Caco-2 (cell line): Measurements from ENCODE around the gene LNX2. TPM values are rescaled to one million over a fixed set of nuclear protein-coding genes. Genes with fewer than 3 reads are reported as not detected.

Experiments used
- BruUV-seq: library from RNA; stranded (reverse); fragments of 400-500 nt; replicated peaks from 2 replicates; lab custom pipeline; 2021; lab: Mats Ljungman, UMichigan
- CTCF ChIA-PET: fragments of 300-600 bp; sonication (Branson Sonifier 250); formaldehyde crosslinking; loops from one replicate; lab custom pipeline; 2022; ENCODE audit warnings: antibody characterized with exemption; lab: Charles Lee
- POLR2A ChIA-PET: fragments of 300-600 bp; sonication (Branson Sonifier 250); formaldehyde crosslinking; loops from one replicate; lab custom pipeline; 2022; ENCODE audit warnings: antibody characterized with exemption; lab: Charles Lee
- DNase-seq, 2 experiments: peaks; one replicate each; pipeline versions ENCODE4 v3.0.0 to v3.0.0-alpha.2; 2020 to 2022
- H3K27me3 ChIP-seq: replicated peaks from 2 replicates; pipeline ENCODE4 v1.6.0; 2011; ENCODE audit warnings: low read length; ENCODE audit not compliant: control insufficient read depth, insufficient read depth
- H3K36me3 ChIP-seq: 2 replicates; pipeline ENCODE4 v1.5.1; 2011; ENCODE audit warnings: low read length; ENCODE audit not compliant: control insufficient read depth, insufficient read depth
- H3K4me1 ChIP-seq: fragments of 250-450 bp; sonication (Bioruptor Pico); 2 replicates; pipeline ENCODE4 v1.5.1; 2020; ENCODE audit warnings: mild to moderate bottlenecking
- H3K4me3 ChIP-seq: 2 replicates; pipeline ENCODE4 v1.5.1; 2011; ENCODE audit warnings: low read depth, mild to moderate bottlenecking, control low read depth, low read length
- H3K9me3 ChIP-seq: fragments of 250-450 bp; sonication (Bioruptor Pico); 2 replicates; pipeline ENCODE4 v1.5.1; 2020; ENCODE audit warnings: mild to moderate bottlenecking, moderate library complexity
- H3K27ac Mint-ChIP-seq: one replicate; pipeline ENCODE4 v1.8.0; 2022; ENCODE audit warnings: mixed read lengths; ENCODE audit not compliant: unreplicated experiment
- H3K27me3 Mint-ChIP-seq: one replicate; pipeline ENCODE4 v1.8.0; 2022; ENCODE audit warnings: mixed read lengths; ENCODE audit not compliant: insufficient read depth, unreplicated experiment
- H3K36me3 Mint-ChIP-seq: one replicate; pipeline ENCODE4 v1.8.0; 2022; ENCODE audit warnings: mild to moderate bottlenecking, mixed read lengths; ENCODE audit not compliant: insufficient read depth, unreplicated experiment
- H3K4me1 Mint-ChIP-seq: one replicate; pipeline ENCODE4 v1.8.0; 2022; ENCODE audit warnings: low read depth, mixed read lengths; ENCODE audit not compliant: unreplicated experiment
- H3K4me3 Mint-ChIP-seq: one replicate; pipeline ENCODE4 v1.8.0; 2022; ENCODE audit warnings: mild to moderate bottlenecking, moderate library complexity, mixed read lengths; ENCODE audit not compliant: unreplicated experiment
- H3K9me3 Mint-ChIP-seq: one replicate; pipeline ENCODE4 v1.8.0; 2022; ENCODE audit warnings: mixed read lengths; ENCODE audit not compliant: unreplicated experiment
- CTCF ChIP-seq, 2 experiments: fragments of 200-600 bp in 1 of 2; IDR thresholded peaks; 1 replicate in 1 of 2; 2 replicates in 1 of 2; pipeline versions ENCODE4 v1.5.1 to v1.8.0; 2011 to 2022; ENCODE audit warnings: antibody characterized with exemption in 1 of 2, control low read depth in 1 of 2, inconsistent platforms in 1 of 2, low read depth in 1 of 2, low read length in 1 of 2, mild to moderate bottlenecking in 1 of 2, moderate library complexity in 1 of 2; ENCODE audit not compliant: insufficient read depth in 1 of 2, severe bottlenecking in 1 of 2, unreplicated experiment in 1 of 2
- intact Hi-C: fragments of 100-400 bp; cut with micrococcal nuclease; formaldehyde crosslinking; loops from one replicate; pipeline ENCODE4 v1.10.0; 2022; ENCODE audit not compliant: unreplicated experiment
- total RNA-seq: library from RNA; stranded (reverse); gene quantifications from 2 replicates; pipeline ENCODE4 v1.2.3, GENCODE V29; 2022

The LNX2 gene
- total RNA-seq, 1 experiment from 2014 or later = 24.4 TPM

- CTCF ChIA-PET = interaction anchor here (1.7 kb wide), 1 partner anchor 297 kb away, joined by 5 read pairs; no protein-coding TSS in a partner anchor
- peaks cover 11% of the 10 kb centered on the region for H3K36me3 Mint-ChIP-seq
- no TSS peak for BruUV-seq
- no peaks in the 10 kb centered on the region for H3K36me3 ChIP-seq
- H3K27ac Mint-ChIP-seq = no peak overlapping the region
- POLR2A ChIA-PET = no interaction called here
- H3K4me1 ChIP-seq = no peaks in the 10 kb centered on the region
- no peak for DNase-seq
- no peak for TF ChIP-seq CTCF (IDR thresholded peaks at IDR 0.05; ENCODE audit: insufficient read depth in 1 of 2, low read depth in 1 of 2, low read length in 1 of 2, severe bottlenecking in 1 of 2, unreplicated experiment in 1 of 2)
- H3K4me1 Mint-ChIP-seq = no peaks in the 10 kb centered on the region
- no peaks in the 10 kb centered on the region for H3K9me3 ChIP-seq
- no peak overlapping the region for H3K4me3 ChIP-seq
- no peaks in the 10 kb centered on the region for H3K9me3 Mint-ChIP-seq
- intact Hi-C loops = no loop called here
- H3K27me3 Mint-ChIP-seq = no peaks in the 10 kb centered on the region
- no peak overlapping the region for H3K4me3 Mint-ChIP-seq
- H3K27me3 ChIP-seq = no peaks in the 10 kb centered on the region
Measured at GRCh38 chr13:27528908-27529307, 91.4 kb downstream of the LNX2 start.

GRCh38 chr13:27526516-27526915 lies 93.8 kb downstream of the LNX2 start:
- Mint-ChIP-seq H3K36me3 (peaks cover 6% of the 10 kb centered on the region), H3K27me3 (peaks cover 6% of the 10 kb centered on the region), H3K4me1 (no peaks in the 10 kb centered on the region), H3K9me3 (no peaks in the 10 kb centered on the region), H3K4me3 (no peak overlapping the region), H3K27ac (no peak overlapping the region)
- no peak for DNase-seq
- intact Hi-C loops = no loop called here
- BruUV-seq = no TSS peak
- H3K4me3 ChIP-seq = no peak overlapping the region
- no peaks in the 10 kb centered on the region for H3K36me3 ChIP-seq
- H3K9me3 ChIP-seq = no peaks in the 10 kb centered on the region
- H3K27me3 ChIP-seq = no peaks in the 10 kb centered on the region
- CTCF ChIA-PET = no interaction called here
- POLR2A ChIA-PET = no interaction called here
- TF ChIP-seq CTCF (IDR thresholded peaks at IDR 0.05; ENCODE audit: insufficient read depth in 1 of 2, low read depth in 1 of 2, low read length in 1 of 2, severe bottlenecking in 1 of 2, unreplicated experiment in 1 of 2) = no peak
- H3K4me1 ChIP-seq = no peaks in the 10 kb centered on the region

- peaks cover 6% of the 10 kb centered on the region for H3K27me3 Mint-ChIP-seq
- no peaks in the 10 kb centered on the region for H3K36me3 ChIP-seq
- no TSS peak for BruUV-seq
Measured at GRCh38 chr13:27524981-27525975, 95.1 kb downstream of the LNX2 start.

More at GRCh38 chr13:27524981-27525975, 95.1 kb downstream of the LNX2 start:
- Histone ChIP-seq H3K4me1 (no peaks in the 10 kb centered on the region), H3K9me3 (no peaks in the 10 kb centered on the region), H3K4me3 (no peak overlapping the region), H3K27me3 (no peaks in the 10 kb centered on the region)
- Mint-ChIP-seq H3K9me3 (no peaks in the 10 kb centered on the region), H3K4me1 (no peaks in the 10 kb centered on the region), H3K27ac (no peak overlapping the region), H3K36me3 (peaks cover 6% of the 10 kb centered on the region), H3K4me3 (no peak overlapping the region)
- POLR2A ChIA-PET = no interaction called here
- CTCF ChIA-PET = no interaction called here
- intact Hi-C loops = no loop called here
- no peak for DNase-seq
- TF ChIP-seq CTCF (IDR thresholded peaks at IDR 0.05; ENCODE audit: insufficient read depth in 1 of 2, low read depth in 1 of 2, low read length in 1 of 2, severe bottlenecking in 1 of 2, unreplicated experiment in 1 of 2) = no peak
